Urinary bladder (tissue), 4 donors: Measurements from ENCODE around the gene GALK1. TPM values are rescaled to one million over a fixed set of nuclear protein-coding genes. Genes with fewer than 3 reads are reported as not detected.

Source experiments
- DNase-seq: peaks from one replicate; pipeline ENCODE4 v3.0.0-alpha.2; 2015; ENCODE audit errors: extremely low spot score
- H3K27ac ChIP-seq: one replicate; pipeline ENCODE4 v1.5.1; 2013; ENCODE audit warnings: low read depth, mild to moderate bottlenecking, moderate library complexity
- H3K36me3 ChIP-seq: one replicate; pipeline ENCODE4 v1.6.1; 2013; ENCODE audit warnings: mild to moderate bottlenecking, moderate library complexity; ENCODE audit not compliant: insufficient read depth
- H3K4me1 ChIP-seq: one replicate; pipeline ENCODE4 v1.6.1; 2013; ENCODE audit warnings: mild to moderate bottlenecking, moderate library complexity; ENCODE audit not compliant: insufficient read depth
- H3K4me3 ChIP-seq: one replicate; pipeline ENCODE4 v1.5.1; 2013; ENCODE audit warnings: low read depth, low read length
- WGBS: extraction: QIAGEN DNeasy Blood & Tissue Kit; methylation state at CpG from one replicate; pipeline ENCODE4 v1.1.7; 2013; 5-methylcytosine and 5-hydroxymethylcytosine counted together
- polyA plus RNA-seq: library from polyadenylated mRNA; stranded (reverse); fragments of 200-250 nt; gene quantifications from one replicate; pipeline ENCODE4 v1.2.3, GENCODE V29; 2013
- total RNA-seq: library from RNA; depleted of rRNA; stranded (reverse); fragments of >200 nt; gene quantifications from one replicate; pipeline ENCODE4 v1.2.3, GENCODE V29; 2014
- donor health status: healthy with polysubstance abuse.
- donor health status: healthy.

Gene GALK1
- total and polyA plus RNA-seq, 2 donors: 11.3 to 43.0 TPM

DNA sequence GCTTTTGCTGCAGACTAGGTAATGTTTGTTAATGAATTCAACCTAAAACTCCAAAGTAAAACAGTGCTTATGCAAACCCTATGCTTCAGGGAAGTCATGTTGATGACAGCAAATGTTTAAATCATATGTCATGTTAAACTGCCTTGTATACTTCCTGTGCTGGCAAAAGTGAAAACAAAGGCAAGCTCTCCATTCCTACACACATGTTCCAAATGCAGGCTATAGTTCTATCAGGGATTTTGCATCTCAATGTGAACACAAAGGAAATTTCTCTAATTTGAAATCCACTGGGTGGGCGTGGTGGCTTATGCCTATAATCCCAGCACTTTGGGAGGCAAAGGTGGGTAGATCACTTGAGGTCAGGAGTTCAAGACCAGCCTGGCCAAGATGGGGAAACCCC is 38.9 kb upstream of the GALK1 start:
- no peak for DNase-seq
- Histone ChIP-seq H3K4me3 (no peak overlapping the region), H3K4me1 (no peaks in the 10 kb centered on the region), H3K27ac (no peak overlapping the region), H3K36me3 (no peaks in the 10 kb centered on the region)
- WGBS: 93% methylated on average over 1 of the region's 1 CpG

- 89% methylated on average over 4 of the region's 4 CpGs for WGBS
- DNase-seq: no peak
- no peaks in the 10 kb centered on the region for H3K4me1 ChIP-seq
- H3K36me3 ChIP-seq: peaks cover 8% of the 10 kb centered on the region
- no peak overlapping the region for H3K4me3 ChIP-seq
- H3K27ac ChIP-seq: no peak overlapping the region
Measured at GRCh38 chr17:75799402-75799801, 34.4 kb upstream of the GALK1 start.

DNA sequence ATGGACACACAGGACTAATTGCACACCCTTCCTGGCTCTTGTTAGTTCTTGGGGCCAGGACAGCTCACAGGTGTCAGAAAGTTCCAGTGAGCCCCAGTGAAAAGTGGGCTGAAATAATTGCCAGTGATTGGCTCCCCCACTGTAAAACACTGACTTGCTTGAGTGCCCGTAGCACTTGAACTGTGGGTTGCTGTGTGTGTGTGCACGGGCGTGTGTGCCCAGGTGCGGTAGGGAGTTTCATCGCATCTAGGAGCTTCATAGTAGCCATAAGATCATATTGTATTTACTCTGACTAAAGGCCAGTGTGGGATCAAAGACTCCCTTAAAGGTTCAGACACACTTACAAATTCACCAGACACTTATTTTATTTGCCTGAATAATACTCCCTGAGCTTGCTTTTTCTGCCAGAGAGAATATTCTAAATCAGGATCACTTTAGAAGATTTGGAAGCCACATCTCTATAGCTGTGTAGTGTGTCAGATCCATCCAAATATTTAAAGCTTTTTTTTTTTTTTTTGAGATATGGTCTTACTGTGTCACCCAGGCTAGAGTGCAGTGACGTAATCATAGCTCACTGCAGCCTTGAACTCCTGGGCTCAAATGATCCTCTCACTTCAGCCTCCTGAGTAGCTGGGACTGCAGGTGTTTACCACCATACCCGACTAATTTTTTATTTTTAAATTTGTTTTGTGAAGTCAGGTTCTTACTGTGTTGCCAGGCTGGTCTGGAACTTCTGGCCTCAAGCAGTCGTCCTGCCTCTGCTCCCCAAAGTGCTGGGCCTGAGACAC is 31.0 kb upstream of the GALK1 start:
- no peak for DNase-seq
- H3K27ac ChIP-seq: no peak overlapping the region
- peaks cover 8% of the 10 kb centered on the region for H3K36me3 ChIP-seq
- H3K4me3 ChIP-seq: no peak overlapping the region
- 92% methylated on average over 8 of the region's 8 CpGs for WGBS
- no peaks in the 10 kb centered on the region for H3K4me1 ChIP-seq

DNA sequence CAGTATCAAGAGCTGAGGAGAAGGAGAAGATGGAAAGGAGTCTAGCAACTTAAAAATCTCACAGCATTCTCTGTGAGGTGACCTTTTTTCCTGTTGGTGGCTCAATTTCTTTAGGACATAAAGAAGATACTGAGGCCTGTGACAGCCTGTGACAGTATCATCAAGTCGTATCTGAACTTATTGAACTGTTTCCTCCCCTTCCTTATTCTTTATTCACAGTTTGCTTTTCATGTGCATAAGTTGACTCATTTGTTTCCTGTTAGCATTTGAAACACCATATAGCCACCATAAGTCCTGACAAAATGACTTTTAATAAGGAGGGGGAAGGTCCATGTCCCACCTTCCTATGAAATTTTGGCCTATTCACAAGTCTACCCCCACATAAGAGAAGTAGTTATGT is 28.5 kb upstream of the GALK1 start:
- no peak for DNase-seq
- Histone ChIP-seq H3K36me3 (peaks cover 8% of the 10 kb centered on the region), H3K4me1 (no peaks in the 10 kb centered on the region), H3K27ac (no peak overlapping the region), H3K4me3 (no peak overlapping the region)
- 66% methylated on average over 1 of the region's 1 CpG for WGBS

- no peak for DNase-seq
- Histone ChIP-seq H3K4me3 (no peak overlapping the region), H3K36me3 (no peaks in the 10 kb centered on the region), H3K27ac (no peak overlapping the region), H3K4me1 (no peaks in the 10 kb centered on the region)
- 89% methylated on average over 6 of the region's 6 CpGs for WGBS
Measured at GRCh38 chr17:75791254-75791653, 26.3 kb upstream of the GALK1 start.

- Histone ChIP-seq H3K4me3 (peak overlapping the region; percentile 55), H3K36me3 (no peaks in the 10 kb centered on the region), H3K27ac (peak overlapping the region; percentile 100), H3K4me1 (no peaks in the 10 kb centered on the region)
- no peak for DNase-seq
- 5% methylated on average over 43 of the region's 43 CpGs for WGBS
Measured at GRCh38 chr17:75785016-75785890, 20.3 kb upstream of the GALK1 start.

- Histone ChIP-seq H3K4me1 (no peaks in the 10 kb centered on the region), H3K27ac (peak within 1 kb of the TSS; percentile 100), H3K4me3 (peak within 1 kb of the TSS; percentile 55), H3K36me3 (no peaks in the 10 kb centered on the region)
- peak; percentile 99 for DNase-seq
- under 1% methylated on average over 44 of the region's 45 CpGs for WGBS
Measured at GRCh38 chr17:75784473-75785015, 19.6 kb upstream of the GALK1 start, which contains the start of gene UNK. TSS of gene UNK (plus strand) at chr17:75784806. CDS start at chr17:75784881, 75 bp downstream.

DNA sequence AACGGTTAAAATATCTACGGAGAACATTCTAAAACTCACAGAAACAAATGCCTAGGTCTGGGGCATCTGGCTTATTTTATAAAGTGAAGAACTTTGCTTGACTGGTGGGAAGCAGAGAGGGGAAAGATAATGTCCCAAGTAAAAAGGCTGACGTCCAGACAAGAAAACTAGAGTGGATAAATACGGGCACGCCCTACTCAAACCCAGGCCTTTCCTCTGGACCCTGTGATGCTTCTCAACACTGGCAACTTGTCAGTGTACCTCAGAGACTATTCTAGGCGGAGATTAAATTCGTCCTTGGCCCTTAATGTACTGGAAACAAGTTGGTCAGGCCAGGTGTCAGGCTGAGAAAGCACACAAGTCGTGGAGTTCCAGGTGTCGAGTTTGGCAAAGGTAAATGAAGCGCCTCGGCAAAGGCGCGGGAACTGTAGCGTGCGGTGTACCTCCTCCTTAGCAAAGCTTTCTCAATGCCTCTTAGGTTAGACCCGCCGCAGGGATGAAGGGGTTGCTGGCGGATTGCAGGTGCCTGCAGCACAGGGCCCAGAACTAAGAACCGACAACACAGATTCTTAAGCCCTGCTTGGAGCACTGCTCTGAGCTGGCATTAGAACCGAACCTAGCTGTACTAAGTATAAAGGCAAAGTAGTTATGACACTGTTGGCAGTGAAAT is 18.9 kb upstream of the GALK1 start:
- peak overlapping the region; percentile 24 for H3K4me3 ChIP-seq
- 58% methylated on average over 20 of the region's 20 CpGs for WGBS
- no peaks in the 10 kb centered on the region for H3K36me3 ChIP-seq
- no peak for DNase-seq
- H3K27ac ChIP-seq: peak overlapping the region; percentile 95
- no peaks in the 10 kb centered on the region for H3K4me1 ChIP-seq

GRCh38 chr17:75783069-75783783 is 18.2 kb upstream of the GALK1 start:
- no peak overlapping the region for H3K4me3 ChIP-seq
- no peaks in the 10 kb centered on the region for H3K4me1 ChIP-seq
- no peaks in the 10 kb centered on the region for H3K36me3 ChIP-seq
- no peak for DNase-seq
- WGBS: 15% methylated on average over 6 of the region's 6 CpGs
- peak overlapping the region; percentile 95 for H3K27ac ChIP-seq

- Histone ChIP-seq H3K36me3 (no peaks in the 10 kb centered on the region), H3K4me3 (no peak overlapping the region), H3K4me1 (no peaks in the 10 kb centered on the region), H3K27ac (no peak overlapping the region)
- WGBS: 20% methylated on average over 5 of the region's 5 CpGs
- DNase-seq: no peak
Measured at GRCh38 chr17:75779987-75780889, 15.2 kb upstream of the GALK1 start.

DNA sequence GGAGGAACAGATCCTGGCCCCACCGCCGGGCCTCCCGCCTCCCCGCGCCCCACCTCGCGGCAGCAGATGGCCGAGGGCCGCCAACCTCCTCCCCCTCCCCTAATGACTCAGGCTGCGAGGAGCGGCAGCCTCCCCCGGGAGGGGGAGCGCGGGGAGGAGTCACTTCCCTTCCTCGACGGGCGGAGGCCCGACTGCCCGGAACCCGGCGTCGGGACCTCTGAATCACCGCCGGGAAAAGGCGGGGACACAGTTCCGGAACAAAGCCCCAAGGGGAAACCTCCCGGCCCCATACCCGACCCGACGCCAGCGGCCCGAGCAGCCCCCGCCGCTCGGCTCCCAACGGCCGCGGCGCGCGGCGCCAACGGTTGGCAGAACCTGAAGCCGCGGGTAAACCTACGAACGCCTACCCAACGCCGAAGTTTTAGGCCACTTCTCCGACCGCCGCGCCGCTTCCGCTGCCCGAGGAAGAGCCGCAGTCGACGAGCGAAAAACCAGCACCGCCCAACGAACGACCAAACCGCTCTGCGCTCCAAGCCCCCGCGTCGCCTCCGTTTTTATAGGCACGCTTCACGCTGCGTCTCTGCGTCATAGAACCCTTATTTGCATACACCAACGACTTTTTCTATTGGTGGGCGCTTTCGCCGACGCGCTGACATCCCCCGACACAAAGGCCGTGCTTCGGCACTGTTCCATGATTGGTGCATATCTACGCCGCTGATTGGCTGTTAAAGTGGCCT is 14.4 kb upstream of the GALK1 start:
- Histone ChIP-seq H3K4me1 (no peaks in the 10 kb centered on the region), H3K27ac (peak overlapping the region; percentile 99), H3K36me3 (no peaks in the 10 kb centered on the region), H3K4me3 (peak overlapping the region; percentile 97)
- peak; percentile 100 for DNase-seq
- WGBS: under 1% methylated on average over 84 of the region's 84 CpGs
